PC-3 (cell line): ENCODE results near the gene KRTAP12-4. TPM values are rescaled to one million over a fixed set of nuclear protein-coding genes. Genes with fewer than 3 reads are reported as not detected.

Experiments
- ATAC-seq: fragments of 200-7000 bp; cut with Tn5 transposase; 2 replicates; pipeline ENCODE4 v1.9.1; 2020; ENCODE audit warnings: mild to moderate bottlenecking, moderate library complexity
- BruUV-seq: library from RNA; stranded (reverse); fragments of 400-500 nt; replicated peaks from 2 replicates; lab custom pipeline; 2021; lab: Mats Ljungman, UMichigan
- CTCF ChIA-PET: fragments of 300-600 bp; sonication (Branson Sonifier 250); formaldehyde crosslinking; loops from one replicate; lab custom pipeline; 2022; ENCODE audit warnings: antibody characterized with exemption; lab: Charles Lee
- POLR2A ChIA-PET: fragments of 300-600 bp; sonication (Branson Sonifier 250); formaldehyde crosslinking; loops from one replicate; lab custom pipeline; 2022; ENCODE audit warnings: antibody characterized with exemption; ENCODE audit not compliant: unreplicated experiment; lab: Charles Lee
- DNase-seq: peaks from one replicate; pipeline ENCODE4 v3.0.0-alpha.2; 2015
- H2AFZ ChIP-seq: fragments of 300-600 bp; sonication (generic); 2 replicates; pipeline ENCODE4 v1.6.0; 2016; ENCODE audit warnings: antibody characterized with exemption, low read length
- H3F3A ChIP-seq: fragments of 300-600 bp; sonication (generic); one replicate; pipeline ENCODE4 v1.6.0; 2017; ENCODE audit warnings: antibody characterized with exemption, low read length, control low read depth, mild to moderate bottlenecking; ENCODE audit not compliant: unreplicated experiment
- H3K27ac ChIP-seq: fragments of 300-600 bp; sonication (generic); 2 replicates; pipeline ENCODE4 v1.5.1; 2016; ENCODE audit warnings: mild to moderate bottlenecking, low read length
- H3K27me3 ChIP-seq: fragments of 300-600 bp; sonication (generic); 2 replicates; pipeline ENCODE4 v1.6.1; 2016; ENCODE audit warnings: low read length, mixed read lengths
- H3K36me3 ChIP-seq: fragments of 300-600 bp; sonication (generic); 2 replicates; pipeline ENCODE4 v1.6.1; 2016; ENCODE audit warnings: low read depth, mixed run types, low read length, mixed read lengths
- H3K4me1 ChIP-seq: fragments of 300-600 bp; sonication (generic); 2 replicates; pipeline ENCODE4 v1.5.1; 2016; ENCODE audit warnings: low read length; ENCODE audit not compliant: insufficient read depth
- H3K4me2 ChIP-seq: fragments of 300-600 bp; sonication (generic); 2 replicates; pipeline ENCODE4 v1.6.0; 2016; ENCODE audit warnings: low read length
- H3K4me3 ChIP-seq: fragments of 300-600 bp; sonication (generic); 2 replicates; pipeline ENCODE4 v1.5.1; 2016; ENCODE audit warnings: mild to moderate bottlenecking, low read length, mixed read lengths
- H3K79me2 ChIP-seq: fragments of 300-600 bp; sonication (generic); 2 replicates; pipeline ENCODE4 v1.6.1; 2017; ENCODE audit warnings: low read length, mixed read lengths
- H3K9ac ChIP-seq: fragments of 300-600 bp; sonication (generic); 2 replicates; pipeline ENCODE4 v1.6.0; 2016; ENCODE audit warnings: mild to moderate bottlenecking, low read length
- H3K9me2 ChIP-seq: fragments of 300-600 bp; sonication (generic); replicated peaks from 2 replicates; pipeline ENCODE4 v1.6.1; 2016; ENCODE audit warnings: mixed run types, low read length, mixed read lengths
- H3K9me3 ChIP-seq: fragments of 300-600 bp; sonication (generic); 2 replicates; pipeline ENCODE4 v1.6.1; 2016; ENCODE audit warnings: low read length, mixed read lengths
- H4K20me1 ChIP-seq: fragments of 300-600 bp; sonication (generic); 2 replicates; pipeline ENCODE4 v1.6.1; 2016; ENCODE audit warnings: low read length, mixed read lengths
- CTCF ChIP-seq: fragments of 300-600 bp; sonication (generic); conservative IDR thresholded peaks from 2 replicates; pipeline ENCODE4 v1.5.1; 2017; ENCODE audit warnings: antibody characterized with exemption, low read depth, mild to moderate bottlenecking, low read length
- EZH2 ChIP-seq: fragments of 300-600 bp; sonication (generic); IDR thresholded peaks from one replicate; pipeline ENCODE4 v1.6.1; 2017; ENCODE audit warnings: antibody characterized with exemption, mild to moderate bottlenecking, low read length; ENCODE audit not compliant: unreplicated experiment
- EZH2phosphoT487 ChIP-seq: fragments of 300-600 bp; sonication (generic); IDR thresholded peaks from 2 replicates; pipeline ENCODE4 v1.6.1; 2018; ENCODE audit warnings: mild to moderate bottlenecking, antibody characterized with exemption, low read length, borderline replicate concordance
- intact Hi-C: fragments of 100-400 bp; cut with micrococcal nuclease; formaldehyde crosslinking; loops from 2 replicates; pipeline ENCODE4 v1.9.0; 2023
- total RNA-seq: library from RNA; depleted of rRNA; stranded (reverse); fragments of >200 nt; gene quantifications from 2 replicates; pipeline ENCODE4 v1.2.3, GENCODE V29; 2014

KRTAP12-4 gene
- total RNA-seq, 1 experiment from 2014 or later = not detected

DNA sequence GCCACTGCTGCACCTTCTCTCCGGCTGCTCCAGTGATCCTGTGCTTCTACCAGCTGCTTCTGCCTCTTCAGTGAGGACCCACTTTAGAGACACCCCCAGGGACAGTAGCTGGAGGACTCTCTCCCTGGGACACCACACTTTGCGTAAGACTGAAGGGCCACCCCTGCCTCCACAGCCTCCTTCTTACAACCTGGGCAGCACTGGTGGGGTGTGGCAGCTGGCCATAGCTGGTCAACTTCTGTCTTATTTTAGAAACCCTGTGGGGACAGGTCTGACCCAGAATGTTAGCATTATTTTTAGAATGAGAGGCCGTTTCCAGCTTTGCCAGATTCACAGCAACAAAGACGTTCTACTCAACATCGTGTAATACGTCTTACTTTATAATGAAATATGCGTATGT, 28.7 kb downstream of the KRTAP12-4 start:
- H3K9me3 ChIP-seq = peaks cover 12% of the 10 kb centered on the region
- ATAC-seq (no peak), DNase-seq (no peak)
- ChIA-PET POLR2A (no interaction called here), CTCF (no interaction called here)
- no peak overlapping the region for H3K27ac ChIP-seq
- no peak overlapping the region for H3K4me3 ChIP-seq
- H3K9ac ChIP-seq = no peak overlapping the region
- no peaks in the 10 kb centered on the region for H3F3A ChIP-seq
- no peaks in the 10 kb centered on the region for H3K36me3 ChIP-seq
- intact Hi-C loops = no loop called here
- no peak overlapping the region for H2AFZ ChIP-seq
- H4K20me1 ChIP-seq = no peaks in the 10 kb centered on the region
- H3K4me2 ChIP-seq = no peak overlapping the region
- H3K4me1 ChIP-seq = no peaks in the 10 kb centered on the region
- TF ChIP-seq EZH2 (no peak), CTCF (no peak), EZH2phosphoT487 (no peak)
- H3K9me2 ChIP-seq = no peaks in the 10 kb centered on the region
- no peaks in the 10 kb centered on the region for H3K27me3 ChIP-seq
- H3K79me2 ChIP-seq = no peaks in the 10 kb centered on the region
- BruUV-seq = no TSS peak

DNA sequence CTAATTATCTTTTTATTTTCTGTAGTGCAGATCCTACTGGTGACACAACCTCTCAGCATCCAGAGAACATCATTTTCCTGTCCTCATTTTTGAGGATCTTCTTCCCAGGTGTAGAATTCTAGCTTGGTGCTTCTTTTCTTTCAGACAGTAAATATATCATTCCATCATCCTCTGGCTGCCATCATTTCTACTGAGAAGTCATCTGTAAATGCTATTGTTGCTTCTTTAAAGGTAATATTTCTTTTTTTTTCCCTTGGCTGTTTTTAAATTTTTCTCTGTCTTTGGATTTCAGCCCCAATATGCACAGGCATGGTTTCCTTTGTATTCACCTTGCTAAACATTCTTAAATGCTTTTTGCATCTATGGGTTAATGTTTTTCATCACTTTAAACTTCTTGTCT, 30.9 kb downstream of the KRTAP12-4 start:
- no peak for ATAC-seq

More for the DNA sequence above, 30.9 kb downstream of the KRTAP12-4 start:
- H3K79me2 ChIP-seq = no peaks in the 10 kb centered on the region
- POLR2A ChIA-PET = no interaction called here
- H3K4me3 ChIP-seq = no peak overlapping the region
- H3K27ac ChIP-seq = no peak overlapping the region
- H3F3A ChIP-seq = no peaks in the 10 kb centered on the region
- no peak overlapping the region for H3K9ac ChIP-seq
- intact Hi-C loops = no loop called here
- H3K27me3 ChIP-seq = no peaks in the 10 kb centered on the region
- no peaks in the 10 kb centered on the region for H3K4me1 ChIP-seq
- peaks cover 13% of the 10 kb centered on the region for H3K9me3 ChIP-seq
- H3K4me2 ChIP-seq = no peak overlapping the region
- BruUV-seq = no TSS peak
- no peak for DNase-seq
- no peak overlapping the region for H2AFZ ChIP-seq
- H3K36me3 ChIP-seq = no peaks in the 10 kb centered on the region
- H4K20me1 ChIP-seq = no peaks in the 10 kb centered on the region
- TF ChIP-seq EZH2phosphoT487 = no peak
- TF ChIP-seq EZH2 = no peak
- no peak for TF ChIP-seq CTCF
- CTCF ChIA-PET = no interaction called here
- no peaks in the 10 kb centered on the region for H3K9me2 ChIP-seq
